Loucy (cell line): Measurements from ENCODE around the gene CARS2.

Experiments used
- H2AFZ ChIP-seq: fragments of 200-600 bp; sonication (generic); 2 replicates; pipeline ENCODE4 v1.6.0; 2016; ENCODE audit warnings: antibody characterized with exemption, mild to moderate bottlenecking, low read length, moderate library complexity
- H3F3A ChIP-seq: fragments of 200-600 bp; 2 replicates; pipeline ENCODE4 v1.6.0; 2016; ENCODE audit warnings: antibody characterized with exemption, low read depth, mild to moderate bottlenecking
- H3K27me3 ChIP-seq: fragments of 200-600 bp; sonication (generic); 2 replicates; pipeline ENCODE4 v1.6.1; 2014; ENCODE audit warnings: low read length, mild to moderate bottlenecking; ENCODE audit not compliant: insufficient read depth, poor library complexity, severe bottlenecking
- H3K36me3 ChIP-seq: fragments of 200-600 bp; sonication (generic); 2 replicates; pipeline ENCODE4 v1.6.1; 2016; ENCODE audit warnings: low read length; ENCODE audit not compliant: insufficient read depth
- H3K4me1 ChIP-seq: fragments of 200-600 bp; sonication (generic); 2 replicates; pipeline ENCODE4 v1.5.1; 2014; ENCODE audit warnings: low read length, mild to moderate bottlenecking; ENCODE audit not compliant: insufficient read depth, poor library complexity, severe bottlenecking
- H3K4me2 ChIP-seq: fragments of 200-600 bp; sonication (generic); 2 replicates; pipeline ENCODE4 v1.6.0; 2014; ENCODE audit warnings: antibody characterized with exemption, low read length, low read depth, mild to moderate bottlenecking; ENCODE audit not compliant: poor library complexity, severe bottlenecking
- H3K4me3 ChIP-seq: fragments of 200-600 bp; sonication (generic); 2 replicates; pipeline ENCODE4 v1.5.1; 2014; ENCODE audit warnings: low read length, mild to moderate bottlenecking, mixed read lengths; ENCODE audit not compliant: poor library complexity, severe bottlenecking
- H3K79me2 ChIP-seq: fragments of 200-600 bp; sonication (generic); 2 replicates; pipeline ENCODE4 v1.6.1; 2014; ENCODE audit warnings: low read length; ENCODE audit not compliant: insufficient read depth
- H3K9ac ChIP-seq: fragments of 200-600 bp; sonication (generic); 2 replicates; pipeline ENCODE4 v1.6.0; 2014; ENCODE audit warnings: mild to moderate bottlenecking, low read depth, low read length, moderate library complexity; ENCODE audit not compliant: poor library complexity, severe bottlenecking
- H3K9me2 ChIP-seq: fragments of 200-600 bp; sonication (generic); replicated peaks from 2 replicates; pipeline ENCODE4 v1.6.1; 2016; ENCODE audit warnings: low read depth, low read length, mixed read lengths
- H3K9me3 ChIP-seq: fragments of 200-600 bp; sonication (generic); 2 replicates; pipeline ENCODE4 v1.6.1; 2014; ENCODE audit warnings: mild to moderate bottlenecking, antibody characterized with exemption, low read length, low read depth; ENCODE audit not compliant: insufficient read depth
- H4K20me1 ChIP-seq: fragments of 200-600 bp; sonication (generic); 2 replicates; pipeline ENCODE4 v1.6.0; 2014; ENCODE audit warnings: antibody characterized with exemption, low read length, mild to moderate bottlenecking; ENCODE audit not compliant: insufficient read depth, poor library complexity, severe bottlenecking
- EZH2phosphoT487 ChIP-seq: fragments of 200-600 bp; IDR thresholded peaks from 2 replicates; pipeline ENCODE4 v1.6.1; 2018; ENCODE audit warnings: antibody characterized with exemption, mild to moderate bottlenecking, moderate library complexity, borderline replicate concordance
- TF ChIP-seq, protein P1 (sequence below): fragments of 200-600 bp; sonication (generic); conservative IDR thresholded peaks from 2 replicates; pipeline ENCODE4 v1.5.1; 2014; ENCODE audit warnings: mild to moderate bottlenecking, antibody characterized with exemption, low read length

The CARS2 gene

GRCh38 chr13:110652231-110652730, 53.6 kb downstream of the CARS2 start:
- Histone ChIP-seq H3K4me3 (no peak overlapping the region), H2AFZ (no peak overlapping the region), H3K27me3 (no peaks in the 10 kb centered on the region), H3K9me3 (no peaks in the 10 kb centered on the region), H3K79me2 (no peaks in the 10 kb centered on the region; the same call in 1 of the 2 replicates), H3K9me2 (no peaks in the 10 kb centered on the region), H3K4me1 (no peaks in the 10 kb centered on the region), H3K36me3 (peaks cover 35% of the 10 kb centered on the region; the same call in 1 of the 2 replicates), H3F3A (no peaks in the 10 kb centered on the region), H3K9ac (no peak overlapping the region), H3K4me2 (no peak overlapping the region), H4K20me1 (peaks cover 8% of the 10 kb centered on the region)
- no peak for TF ChIP-seq EZH2phosphoT487
- TF ChIP-seq, protein P1, sequence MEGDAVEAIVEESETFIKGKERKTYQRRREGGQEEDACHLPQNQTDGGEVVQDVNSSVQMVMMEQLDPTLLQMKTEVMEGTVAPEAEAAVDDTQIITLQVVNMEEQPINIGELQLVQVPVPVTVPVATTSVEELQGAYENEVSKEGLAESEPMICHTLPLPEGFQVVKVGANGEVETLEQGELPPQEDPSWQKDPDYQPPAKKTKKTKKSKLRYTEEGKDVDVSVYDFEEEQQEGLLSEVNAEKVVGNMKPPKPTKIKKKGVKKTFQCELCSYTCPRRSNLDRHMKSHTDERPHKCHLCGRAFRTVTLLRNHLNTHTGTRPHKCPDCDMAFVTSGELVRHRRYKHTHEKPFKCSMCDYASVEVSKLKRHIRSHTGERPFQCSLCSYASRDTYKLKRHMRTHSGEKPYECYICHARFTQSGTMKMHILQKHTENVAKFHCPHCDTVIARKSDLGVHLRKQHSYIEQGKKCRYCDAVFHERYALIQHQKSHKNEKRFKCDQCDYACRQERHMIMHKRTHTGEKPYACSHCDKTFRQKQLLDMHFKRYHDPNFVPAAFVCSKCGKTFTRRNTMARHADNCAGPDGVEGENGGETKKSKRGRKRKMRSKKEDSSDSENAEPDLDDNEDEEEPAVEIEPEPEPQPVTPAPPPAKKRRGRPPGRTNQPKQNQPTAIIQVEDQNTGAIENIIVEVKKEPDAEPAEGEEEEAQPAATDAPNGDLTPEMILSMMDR = no peak

GRCh38 chr13:110651726-110652230, 54.1 kb downstream of the CARS2 start:
- H3K79me2 ChIP-seq = no peaks in the 10 kb centered on the region; the same call in 1 of the 2 replicates
- no peaks in the 10 kb centered on the region for H3F3A ChIP-seq
- no peak overlapping the region for H3K4me2 ChIP-seq
- H3K9me3 ChIP-seq = no peaks in the 10 kb centered on the region
- H3K9me2 ChIP-seq = no peaks in the 10 kb centered on the region
- H3K9ac ChIP-seq = no peak overlapping the region
- TF ChIP-seq EZH2phosphoT487 = no peak
- TF ChIP-seq, protein P1 = no peak
- H4K20me1 ChIP-seq = peaks cover 7% of the 10 kb centered on the region
- no peaks in the 10 kb centered on the region for H3K27me3 ChIP-seq
- H3K36me3 ChIP-seq = peaks cover 35% of the 10 kb centered on the region; the same call in 1 of the 2 replicates
- H3K4me1 ChIP-seq = no peaks in the 10 kb centered on the region
- no peak overlapping the region for H2AFZ ChIP-seq
- H3K4me3 ChIP-seq = no peak overlapping the region

- Histone ChIP-seq H4K20me1 (peaks cover 7% of the 10 kb centered on the region), H3K9me2 (no peaks in the 10 kb centered on the region), H3F3A (no peaks in the 10 kb centered on the region), H3K9me3 (no peaks in the 10 kb centered on the region), H3K4me3 (no peak overlapping the region), H3K36me3 (peaks cover 36% of the 10 kb centered on the region; the same call in 1 of the 2 replicates), H3K4me1 (no peaks in the 10 kb centered on the region), H3K9ac (no peak overlapping the region), H3K27me3 (no peaks in the 10 kb centered on the region), H3K4me2 (no peak overlapping the region), H2AFZ (no peak overlapping the region), H3K79me2 (no peaks in the 10 kb centered on the region; the same call in 1 of the 2 replicates)
- TF ChIP-seq EZH2phosphoT487 = no peak
- TF ChIP-seq, protein P1 = no peak
These were observed 54.6 kb downstream of the CARS2 start for GRCh38 chr13:110651271-110651670.
